AG09309 (cell line): ENCODE data around the gene HDLBP.

ENCODE experiments used
- DNase-seq: peaks from one replicate; pipeline ENCODE4 v3.0.0-alpha.2; 2010; ENCODE audit warnings: low read depth
- H3K4me3 ChIP-seq: 2 replicates; pipeline ENCODE4 v1.5.1; 2011; ENCODE audit warnings: mild to moderate bottlenecking, low read depth, low read length, moderate library complexity; ENCODE audit not compliant: control insufficient read depth
- CTCF ChIP-seq: IDR thresholded peaks from 2 replicates; pipeline ENCODE4 v1.5.1; 2011; ENCODE audit warnings: mild to moderate bottlenecking, low read depth, low read length, inconsistent platforms; ENCODE audit not compliant: insufficient read depth, control insufficient read depth; ENCODE audit errors: missing control alignments

The HDLBP gene

GRCh38 chr2:241313543-241314095, 1.9 kb downstream of the HDLBP start:
- TF ChIP-seq CTCF = no peak
- no peak overlapping the region for H3K4me3 ChIP-seq
- no peak for DNase-seq

GRCh38 chr2:241312082-241312481, 3.4 kb downstream of the HDLBP start:
- no peak for DNase-seq
- no peak for TF ChIP-seq CTCF
- H3K4me3 ChIP-seq = no peak overlapping the region

GRCh38 chr2:241310917-241311566, 4.4 kb downstream of the HDLBP start:
- no peak for TF ChIP-seq CTCF
- DNase-seq = no peak
- no peak overlapping the region for H3K4me3 ChIP-seq

- no peak overlapping the region for H3K4me3 ChIP-seq
- no peak for TF ChIP-seq CTCF
- DNase-seq = no peak
These were observed 5.8 kb downstream of the HDLBP start for GRCh38 chr2:241309684-241310117.

GRCh38 chr2:241308832-241309500, 6.5 kb downstream of the HDLBP start:
- no peak overlapping the region for H3K4me3 ChIP-seq
- no peak for TF ChIP-seq CTCF
- DNase-seq = no peak

GRCh38 chr2:241308267-241308666, 7.2 kb downstream of the HDLBP start:
- no peak for TF ChIP-seq CTCF
- no peak overlapping the region for H3K4me3 ChIP-seq
- DNase-seq = no peak

GRCh38 chr2:241307055-241307454, 8.4 kb downstream of the HDLBP start:
- TF ChIP-seq CTCF = no peak
- no peak overlapping the region for H3K4me3 ChIP-seq
- DNase-seq = no peak
